RKO (cell line): ENCODE data around the gene SLC7A10.
"Not testable (repeated sequence)": the region's sequence is repeated elsewhere in the genome, so short reads cannot be mapped to it uniquely, and the experiment has no call there.

Experiments used
- DNase-seq: peaks from one replicate; pipeline ENCODE4 v3.0.0-alpha.2; 2016; ENCODE audit warnings: low spot score

SLC7A10 gene

DNA sequence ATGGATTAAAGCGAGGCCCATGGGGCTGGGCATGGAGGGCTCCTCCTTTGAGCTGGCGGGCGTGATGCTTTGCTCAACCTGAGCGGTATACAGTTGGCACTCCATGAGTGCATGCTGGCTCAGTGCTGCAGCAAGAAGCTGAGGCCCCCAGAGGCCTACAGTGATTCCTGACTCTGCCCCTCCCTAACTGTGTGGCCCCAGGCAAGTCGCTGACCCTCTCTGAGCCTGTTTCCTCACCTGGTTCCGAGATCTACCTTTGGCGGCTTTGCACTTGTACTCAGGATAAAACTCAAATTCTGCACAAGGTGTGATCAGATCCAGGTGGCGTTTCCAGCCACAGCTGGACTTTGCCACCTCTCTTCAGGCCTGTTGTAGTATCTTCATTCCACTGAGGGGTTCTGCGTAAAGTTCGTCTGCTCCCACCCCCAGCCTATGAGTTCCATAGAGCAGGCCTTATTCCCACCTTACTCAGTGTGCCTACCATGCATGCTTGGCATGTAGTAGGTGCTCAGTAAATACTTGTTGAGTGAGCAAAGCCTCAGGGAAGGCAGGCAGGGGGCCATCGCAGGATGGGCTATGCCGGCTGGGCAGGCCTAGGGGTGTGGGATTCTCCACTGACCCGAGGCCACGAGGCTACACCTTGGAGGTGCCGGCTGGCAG, 23.6 kb downstream of the SLC7A10 start:
- no peak for DNase-seq

DNA sequence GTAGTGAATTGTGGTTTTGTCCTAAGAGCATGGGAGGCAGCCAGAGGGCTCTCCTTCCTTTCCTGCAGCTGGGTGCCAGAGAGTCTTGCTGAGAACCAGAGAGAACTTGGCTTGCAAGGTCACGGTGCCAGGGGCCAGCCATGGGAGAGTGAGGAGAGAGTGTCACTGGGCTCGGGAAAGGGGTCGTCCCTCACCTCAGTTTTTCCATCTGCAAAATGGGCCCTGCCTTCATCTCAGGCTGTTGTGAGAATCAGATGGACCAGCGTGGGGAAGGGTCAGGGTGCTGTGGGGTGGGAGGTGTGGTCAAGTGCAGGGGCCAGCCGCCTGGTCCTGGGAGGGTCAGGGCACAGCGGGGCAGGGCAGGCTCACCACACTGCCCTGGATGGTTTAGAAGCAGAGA, 24.2 kb downstream of the SLC7A10 start:
- no peak for DNase-seq

DNA sequence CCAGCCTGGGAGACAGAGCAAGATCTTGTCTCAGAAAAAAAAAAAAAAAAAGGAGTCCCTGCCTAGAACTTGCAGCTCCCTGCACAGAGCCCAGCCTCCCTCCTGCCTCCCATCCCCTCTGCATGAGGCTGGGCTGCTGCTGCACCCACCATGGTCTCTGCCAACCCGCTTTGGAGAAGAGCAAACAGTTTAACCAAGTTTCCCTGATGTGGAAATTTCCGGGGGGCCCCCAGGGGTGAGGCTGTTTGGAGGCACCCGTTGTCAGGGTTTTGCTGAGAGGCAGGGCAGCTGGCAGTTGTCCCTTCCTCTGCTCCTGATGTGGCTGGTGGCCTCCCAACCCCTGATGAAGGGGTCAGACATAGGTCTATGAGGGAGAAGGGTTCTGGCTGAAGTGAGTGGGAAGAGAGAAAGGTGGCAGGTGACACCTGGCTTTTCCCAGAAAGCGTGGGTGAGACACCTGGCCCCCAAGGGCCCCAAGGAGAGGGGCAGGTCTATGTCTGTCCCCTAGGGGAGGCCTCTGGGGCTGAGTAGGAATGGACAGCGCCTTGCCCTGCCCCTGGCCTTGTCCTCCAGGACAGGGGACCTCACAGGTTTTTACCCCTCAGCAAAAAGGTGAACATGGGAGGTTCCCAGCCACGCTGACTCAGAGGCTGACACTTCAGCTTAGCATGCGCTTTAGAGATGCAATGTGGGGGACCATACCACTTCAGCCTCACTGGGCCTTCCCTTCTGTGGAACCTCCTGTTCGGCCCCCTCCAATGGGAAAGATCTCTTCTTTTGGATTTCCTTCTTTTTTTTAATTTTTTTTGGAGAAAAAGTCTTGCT, 26.0 kb downstream of the SLC7A10 start:
- DNase-seq = no peak

DNA sequence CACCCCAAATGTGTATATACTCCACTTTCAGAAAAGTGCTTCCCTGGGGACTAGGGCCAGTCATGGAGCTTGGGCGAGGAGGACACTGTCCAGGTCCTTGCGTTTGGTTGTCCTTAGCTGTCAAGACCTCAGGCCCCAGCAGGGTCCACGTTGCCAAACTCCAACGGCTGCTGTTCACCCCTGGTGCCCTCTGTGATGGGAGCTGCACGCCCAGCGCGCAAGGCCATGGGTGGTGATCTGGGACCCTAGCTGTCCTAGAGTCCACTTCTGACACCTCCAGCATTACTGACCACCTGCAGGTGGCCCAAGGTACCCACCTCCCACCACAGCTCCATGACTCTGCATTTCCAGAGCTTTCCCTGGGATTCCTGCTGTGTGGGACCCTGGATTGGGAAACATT, 27.5 kb downstream of the SLC7A10 start:
- no peak for DNase-seq

DNA sequence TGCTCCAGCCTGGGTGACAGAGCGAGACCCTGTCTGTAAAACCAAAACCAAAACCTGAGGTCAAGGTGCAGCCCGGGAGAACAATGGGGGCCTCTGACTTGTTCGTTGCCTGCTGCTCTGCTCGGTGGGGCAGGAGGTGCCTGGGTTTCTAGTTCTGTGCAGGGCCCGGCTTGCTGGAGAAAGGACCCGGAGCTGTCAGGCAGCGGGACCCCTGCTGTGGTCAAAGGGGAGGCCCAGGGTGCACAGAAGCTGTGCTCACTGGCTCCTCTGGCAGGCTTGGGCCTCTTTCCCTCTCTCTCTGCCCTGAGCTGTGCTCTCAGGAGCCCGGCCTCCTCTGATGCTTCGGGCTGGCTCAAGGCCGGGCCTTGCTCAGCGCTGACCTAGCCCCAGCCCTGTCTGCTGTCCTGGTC, 28.1 kb downstream of the SLC7A10 start:
- DNase-seq = no peak

DNA sequence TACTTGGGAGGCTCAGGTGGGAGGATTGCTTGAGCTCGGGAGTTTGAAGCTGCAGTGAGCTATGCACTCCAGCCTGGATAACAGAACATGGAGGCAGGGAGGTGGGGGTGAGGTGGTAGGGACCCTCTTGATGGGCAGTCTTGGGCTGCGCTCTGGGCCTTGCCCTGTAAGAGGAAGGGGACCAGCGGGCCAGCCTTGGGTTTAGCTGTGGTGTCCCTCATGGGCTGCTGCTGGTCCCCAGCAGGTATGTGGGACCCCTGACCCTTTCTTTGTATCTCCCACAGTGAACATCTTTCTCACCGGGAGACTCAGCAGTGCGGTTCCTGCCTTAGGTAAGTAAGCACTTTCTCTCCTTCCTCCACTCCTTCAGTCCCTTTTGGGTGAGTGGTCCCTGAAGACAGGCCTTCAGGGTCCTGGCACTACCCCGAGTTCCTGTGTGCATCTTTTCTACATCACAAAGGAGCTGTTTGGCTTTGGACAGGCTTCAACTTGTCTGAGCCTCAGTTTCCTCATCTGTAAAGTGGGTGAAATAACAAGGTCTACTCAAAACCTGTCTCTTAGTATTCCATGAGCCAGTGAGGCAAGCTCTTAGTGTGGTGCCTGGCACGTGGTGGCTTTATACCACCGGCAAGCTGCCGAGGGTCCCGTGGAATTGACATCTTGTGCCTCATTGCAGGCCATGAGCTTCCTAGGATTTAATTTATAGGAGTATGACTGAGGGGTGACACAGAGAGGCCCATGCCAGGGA, 29.0 kb downstream of the SLC7A10 start:
- DNase-seq = no peak

DNA sequence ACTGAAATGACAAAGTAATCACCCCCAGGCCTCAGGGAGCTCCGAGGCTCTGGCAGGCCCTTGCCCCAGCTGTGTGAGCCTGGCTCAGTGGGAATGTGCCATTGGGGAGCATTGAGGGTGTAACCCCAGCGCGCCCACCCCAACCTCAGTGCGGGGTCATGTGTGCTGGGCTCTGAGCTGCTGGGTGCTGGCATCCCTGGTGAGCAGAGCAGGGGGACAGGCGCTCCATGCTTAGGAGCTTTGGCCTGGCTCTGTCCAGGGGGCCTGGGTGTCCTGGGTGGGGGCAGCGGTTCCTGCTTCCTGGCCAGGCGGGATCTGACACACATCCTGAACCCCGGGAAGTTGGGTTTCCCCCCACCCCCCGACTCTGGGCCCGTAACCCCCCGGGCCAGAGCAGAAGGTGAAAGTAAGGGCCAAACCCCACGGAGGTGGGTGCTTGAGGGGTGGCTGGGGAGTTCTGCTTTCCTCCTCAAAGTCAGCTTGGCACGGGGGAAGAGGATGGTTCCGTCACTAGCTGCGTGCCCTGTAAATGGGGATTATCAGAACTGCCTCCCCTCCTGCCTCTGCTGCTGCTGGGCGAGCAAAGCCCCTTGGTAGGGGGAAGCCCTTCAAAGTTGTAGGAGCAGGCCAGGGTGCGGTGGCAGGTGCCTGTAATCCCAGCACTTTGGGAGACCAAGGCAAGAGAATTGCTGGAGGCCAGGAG, 29.9 kb downstream of the SLC7A10 start:
- DNase-seq = no peak

DNA sequence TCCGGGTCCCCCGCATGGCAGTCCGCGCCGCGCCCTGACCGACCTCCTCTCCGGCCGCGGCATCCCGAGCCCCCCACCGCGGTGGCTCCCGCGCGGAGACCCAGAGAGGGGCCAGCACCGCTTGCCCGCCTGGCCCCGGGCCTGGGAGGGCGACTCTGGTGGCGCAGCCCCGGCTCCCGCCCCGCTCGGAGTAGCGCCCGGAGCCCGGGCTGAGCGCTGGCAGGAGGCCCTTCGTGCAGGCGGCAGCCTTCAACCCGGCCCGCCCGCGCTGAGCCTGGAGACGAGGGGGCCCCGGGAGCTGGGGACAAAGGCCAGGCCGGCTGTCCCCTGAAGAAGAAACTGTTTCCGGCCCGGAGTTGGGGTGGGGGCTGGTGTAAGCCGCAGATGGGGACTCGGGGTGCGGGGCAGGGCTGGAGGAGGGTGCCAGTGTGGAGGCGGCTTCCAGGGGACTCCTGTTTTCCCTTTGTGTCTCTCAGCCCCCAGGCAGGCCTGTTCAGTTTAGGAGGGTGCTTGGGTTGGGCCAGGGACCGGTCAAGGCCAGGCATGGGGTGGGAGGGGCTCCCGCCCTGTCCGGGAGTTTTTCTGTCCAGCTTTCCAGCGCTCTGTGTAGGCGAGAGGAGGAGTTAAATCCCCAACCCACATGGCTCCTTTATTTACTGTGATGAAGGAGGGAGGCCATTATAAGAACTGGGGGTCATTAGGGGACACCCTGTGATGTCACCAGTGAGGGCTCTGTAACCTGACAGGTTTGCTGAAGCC, 30.6 kb downstream of the SLC7A10 start:
- peak; percentile 62 for DNase-seq

DNA sequence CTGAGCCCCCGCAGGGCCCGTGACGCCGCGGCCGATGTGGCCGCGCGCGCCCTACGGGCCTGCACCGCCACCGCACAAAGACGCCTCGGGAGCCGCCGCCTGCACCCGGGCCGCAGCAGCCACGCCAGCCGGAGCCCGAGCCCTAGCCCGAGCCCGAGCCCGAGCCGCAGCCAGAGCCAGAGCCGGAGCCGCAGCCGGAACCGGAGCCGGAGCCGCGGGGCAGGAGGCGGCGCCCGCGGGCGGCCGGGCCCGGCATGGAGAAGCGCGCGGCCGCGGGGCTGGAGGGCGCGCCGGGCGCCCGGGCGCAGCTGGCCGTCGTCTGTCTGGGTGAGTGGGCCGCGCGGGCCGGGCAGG, 31.1 kb downstream of the SLC7A10 start:
- DNase-seq = peak; percentile 11

DNA sequence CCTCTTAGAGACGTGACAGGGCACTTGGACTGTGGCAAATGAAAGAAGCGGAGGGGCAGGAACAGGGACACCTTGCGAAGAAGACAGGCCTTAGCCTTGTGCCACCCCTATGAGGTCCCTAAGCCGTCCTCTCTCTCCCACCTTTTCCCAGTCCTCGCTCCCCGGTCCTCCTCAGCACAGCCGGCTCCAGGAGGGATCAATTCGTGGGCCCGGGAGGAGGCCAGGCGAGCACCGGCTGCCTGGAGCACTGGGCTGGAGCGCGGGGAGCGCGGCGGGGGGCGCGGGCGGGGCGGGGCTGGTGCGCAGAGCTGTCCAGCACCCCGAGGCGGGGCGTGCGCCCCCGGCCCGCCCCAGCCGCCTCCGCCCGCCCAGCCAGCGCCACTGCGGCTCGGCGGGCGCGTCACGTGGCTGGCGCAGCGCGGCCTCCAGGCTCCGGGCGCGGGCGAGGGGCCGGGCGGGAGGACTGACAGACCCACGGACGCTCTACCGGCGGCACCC, 31.7 kb downstream of the SLC7A10 start, which contains the start of gene LRP3:
Gene LRP3, plus strand, starts transcription at position 466 of the 498 bp plus-strand sequence. CDS start 456 bp downstream, outside the sequence.
- DNase-seq = peak; percentile 40

DNA sequence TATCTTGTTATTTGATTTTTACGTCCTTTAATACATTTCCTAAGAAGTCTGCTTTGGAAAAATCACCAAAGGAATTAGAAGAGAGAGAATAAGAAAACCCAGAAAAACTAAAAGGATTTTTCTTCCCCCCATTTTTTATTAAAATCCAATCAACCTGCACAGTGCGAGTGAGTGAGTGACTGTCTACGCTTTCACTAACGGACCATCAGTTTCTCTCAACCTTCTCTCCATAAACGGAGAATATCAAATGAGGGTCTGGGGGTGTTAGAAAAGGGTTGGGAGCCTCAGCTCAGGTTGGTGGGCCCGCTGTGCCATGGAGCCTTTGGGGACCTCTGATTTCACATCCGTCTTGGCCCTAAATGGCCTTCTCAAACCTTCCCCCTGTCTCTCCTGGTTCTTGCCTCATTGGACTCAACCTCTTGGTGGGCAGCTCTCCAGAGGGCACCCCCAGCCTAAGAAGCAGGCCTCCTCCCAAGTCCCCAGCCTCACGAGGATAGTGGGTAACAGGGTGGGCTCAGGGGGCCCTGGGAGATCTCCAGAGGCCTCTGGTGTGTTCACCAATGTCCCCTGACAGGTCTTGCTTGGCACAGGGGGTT, 32.3 kb downstream of the SLC7A10 start:
- DNase-seq = no peak

DNA sequence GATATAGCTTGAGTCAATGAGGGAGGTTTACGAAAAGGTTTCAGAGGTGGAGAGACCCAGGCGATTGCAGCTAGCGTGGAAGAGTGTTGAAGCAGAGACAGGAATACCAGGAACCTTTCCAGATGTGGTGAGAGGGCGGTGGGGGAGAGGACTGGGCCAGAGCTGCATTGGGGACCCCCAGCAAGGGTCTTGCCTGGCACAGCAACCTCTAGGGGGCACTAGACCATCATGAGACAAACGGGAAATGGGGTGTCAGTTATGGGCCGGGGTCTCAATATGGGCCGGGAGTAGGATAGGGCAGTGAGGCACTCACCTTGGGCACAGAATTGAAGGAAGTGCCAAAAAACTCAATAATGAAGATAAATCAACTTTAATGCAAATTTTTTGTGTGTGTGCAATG, 33.6 kb downstream of the SLC7A10 start:
- DNase-seq = no peak

DNA sequence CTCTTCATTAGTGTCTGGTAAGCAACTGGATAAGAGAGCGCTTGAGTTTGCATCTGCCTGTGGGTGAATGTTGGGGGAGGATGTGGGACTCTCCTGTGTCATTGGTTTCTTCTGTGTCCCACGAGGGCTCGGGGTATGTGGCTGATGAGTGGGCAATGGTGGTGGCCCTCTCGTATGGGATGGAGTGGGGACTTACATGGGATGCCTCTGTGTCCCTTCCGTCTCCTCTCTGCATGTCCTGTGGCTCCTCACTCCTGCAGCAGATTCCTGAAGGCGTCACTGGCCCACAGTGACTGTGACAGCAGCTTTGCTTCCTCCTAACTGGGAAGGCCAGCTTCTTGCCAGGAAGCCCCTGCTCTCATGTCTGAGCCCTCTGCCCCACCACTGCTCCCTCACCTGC, 34.1 kb downstream of the SLC7A10 start:
- DNase-seq = no peak

DNA sequence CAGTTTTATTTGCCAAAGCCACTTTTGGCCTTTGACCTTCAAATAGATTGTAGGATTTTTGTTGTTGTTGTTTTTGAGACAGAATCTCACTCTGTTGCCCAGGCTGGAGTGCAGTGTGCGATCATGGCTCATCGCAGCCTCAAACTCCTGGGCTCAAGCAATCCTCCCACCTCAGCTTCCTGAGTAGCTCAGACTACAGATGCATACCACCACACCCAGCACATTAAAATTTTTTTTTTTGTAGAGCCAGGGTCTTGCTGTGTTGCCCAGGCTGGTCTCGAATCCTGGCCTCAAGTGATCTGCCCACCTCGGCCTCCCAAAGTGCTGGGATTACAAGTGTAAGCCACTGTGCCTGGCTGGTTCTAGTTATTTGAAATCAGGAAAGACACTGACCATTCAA, 34.6 kb downstream of the SLC7A10 start:
- not testable (repeated sequence) for DNase-seq

DNA sequence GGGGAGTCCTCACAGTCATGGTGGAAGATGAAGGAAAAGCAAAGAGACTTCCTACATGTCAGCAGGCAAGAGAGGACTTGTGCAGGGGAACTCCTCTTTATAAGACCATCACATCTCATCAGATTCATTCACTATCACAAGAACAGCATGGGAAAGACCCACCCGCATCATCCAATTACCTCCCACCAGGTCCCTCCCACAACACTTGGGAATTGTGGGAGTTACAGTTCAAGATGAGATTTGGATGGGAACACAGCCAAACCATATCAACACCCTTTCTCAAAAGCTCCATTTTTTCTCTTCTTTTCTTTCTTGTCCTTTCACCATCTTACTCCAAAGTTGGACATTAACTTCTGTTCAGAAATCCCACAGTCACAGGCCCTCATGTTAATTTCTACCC, 36.2 kb downstream of the SLC7A10 start:
- no peak for DNase-seq

DNA sequence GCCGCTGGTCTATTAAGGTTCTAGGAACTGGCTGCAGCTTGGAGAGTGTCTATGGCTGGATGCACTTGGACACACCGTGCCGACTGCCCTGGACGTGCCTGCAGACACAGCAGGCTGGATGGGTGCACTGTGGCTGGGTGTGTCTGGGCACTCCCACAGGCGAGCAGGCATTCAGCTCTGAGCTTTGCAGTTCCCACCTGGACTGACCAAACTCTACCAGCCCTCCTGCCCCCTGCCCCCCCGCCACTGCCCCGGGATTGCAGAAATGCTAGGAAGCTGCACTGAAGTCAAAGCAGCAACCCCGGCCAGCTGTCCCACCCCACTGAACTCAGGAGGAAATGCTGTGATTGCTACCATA, 38.5 kb downstream of the SLC7A10 start:
- no peak for DNase-seq

DNA sequence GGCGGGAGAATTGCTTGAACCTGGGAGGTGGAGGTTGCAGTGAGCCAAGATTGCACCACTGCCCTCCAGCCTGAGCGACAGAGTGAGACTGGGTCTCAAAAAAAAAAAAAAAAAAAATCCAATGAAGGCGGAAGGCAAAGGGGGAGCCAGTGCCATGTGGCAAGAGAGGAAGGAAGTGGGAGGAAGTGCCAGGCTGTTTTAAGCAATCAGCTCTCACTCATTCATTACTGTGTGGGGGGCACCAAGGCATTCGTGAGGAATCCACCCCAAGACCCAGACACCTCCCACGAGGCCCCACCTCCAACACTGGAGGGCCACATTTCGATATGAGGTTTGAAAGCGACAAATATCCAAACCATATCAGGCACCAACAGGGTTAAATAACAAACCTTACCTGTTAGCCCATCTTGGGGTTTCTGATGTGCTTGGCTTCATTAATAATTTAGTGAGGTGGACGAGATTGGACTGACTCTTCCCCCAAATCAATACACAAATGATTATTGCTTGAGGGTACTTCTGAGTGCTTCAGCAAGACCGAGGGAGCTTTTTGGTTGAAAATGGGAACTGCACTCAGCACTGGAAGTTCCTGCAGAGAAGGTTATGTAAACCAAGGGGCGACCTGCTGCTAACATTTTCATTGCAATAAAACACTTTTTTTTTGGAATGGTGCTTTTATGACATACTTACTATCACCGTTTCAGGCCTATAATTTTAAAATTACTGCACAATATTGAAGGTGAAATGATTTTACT, 39.0 kb downstream of the SLC7A10 start:
- DNase-seq = no peak

DNA sequence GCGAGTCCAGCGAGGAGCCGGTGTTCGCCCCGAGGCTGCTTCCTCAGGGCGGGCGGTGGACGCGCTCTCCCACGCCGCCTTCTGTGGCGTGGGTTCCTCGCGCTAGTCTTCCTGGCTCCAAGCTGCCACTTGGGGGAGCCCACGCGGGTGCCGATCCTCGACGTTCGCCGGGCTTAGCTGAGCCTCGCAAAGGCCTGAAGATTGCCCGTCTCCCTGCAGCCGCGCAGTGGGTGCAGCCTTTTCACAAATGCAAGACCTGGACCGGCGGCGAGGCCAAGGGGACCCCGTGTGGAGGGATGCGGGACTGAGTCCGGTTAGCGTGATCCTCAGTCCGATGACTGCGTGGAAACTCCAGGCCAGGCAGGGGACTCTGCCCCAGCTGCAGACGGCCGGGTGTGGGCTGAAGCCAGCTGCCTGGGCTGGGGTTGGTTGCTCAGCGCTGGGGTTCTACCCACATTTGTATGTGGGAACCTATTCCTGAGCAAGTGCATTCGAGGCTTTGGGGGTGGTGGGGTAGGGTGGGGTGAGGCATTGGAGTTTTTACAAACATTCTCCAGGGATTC, 48.2 kb downstream of the SLC7A10 start:
- DNase-seq = peak; percentile 75

DNA sequence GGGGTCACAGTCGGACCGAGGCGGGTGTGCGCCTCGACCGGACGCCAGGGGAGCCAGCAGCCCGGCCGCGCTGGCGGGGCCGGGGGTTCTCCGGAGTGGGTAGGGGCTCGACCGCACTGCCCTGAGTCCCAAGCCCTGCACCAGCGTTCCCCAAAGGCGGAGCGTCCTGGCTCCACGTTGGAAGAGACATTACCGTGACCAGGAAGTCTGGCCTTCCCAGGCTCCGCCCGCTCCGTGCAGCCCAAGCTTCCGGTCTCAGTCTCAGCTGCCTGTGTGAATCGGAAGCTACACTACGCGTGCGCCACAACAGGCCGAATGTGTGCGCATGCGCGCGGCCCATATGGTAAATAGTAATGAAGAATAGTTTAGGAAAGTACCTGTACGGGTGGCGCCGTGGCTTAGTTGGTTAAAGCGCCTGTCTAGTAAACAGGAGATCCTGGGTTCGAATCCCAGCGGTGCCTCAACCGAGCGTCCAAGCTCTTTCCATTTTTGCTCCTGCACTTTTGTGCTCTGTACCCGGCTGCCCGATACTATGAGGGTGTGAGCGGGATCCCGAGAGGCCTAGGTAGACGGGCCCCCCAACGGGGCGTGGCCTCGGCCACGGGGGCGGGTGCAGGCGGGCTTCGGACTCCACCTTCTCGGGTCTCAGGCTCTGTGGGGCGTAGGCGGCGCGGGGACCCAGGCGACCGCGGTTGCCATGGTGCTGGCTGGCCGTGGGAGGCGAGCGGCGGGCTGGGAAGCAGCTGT, 48.8 kb downstream of the SLC7A10 start:
- DNase-seq = peak; percentile 97
